GM12892 (cell line): ENCODE measurements around the gene NOS1. TPM values are rescaled to one million over a fixed set of nuclear protein-coding genes. Genes with fewer than 3 reads are reported as not detected.
"Not testable (repeated sequence)": the region's sequence is repeated elsewhere in the genome, so short reads cannot be mapped to it uniquely, and the experiment has no call there.

ENCODE experiments used
- DNase-seq: peaks from one replicate; pipeline ENCODE4 v3.0.0; 2011; ENCODE audit not compliant: insufficient read length
- FAIRE-seq: peaks from 2 replicates; lab custom pipeline; 2011; peaks lifted over from hg19 to GRCh38; lab: Jason Lieb, UNC
- POLR2A ChIP-seq: IDR thresholded peaks from 2 replicates; pipeline ENCODE4 v1.6.1; 2011; ENCODE audit warnings: low read depth, low read length, control low read depth
- POLR2AphosphoS5 ChIP-seq: IDR thresholded peaks from 2 replicates; pipeline ENCODE4 v1.6.1; 2011; ENCODE audit warnings: low read depth, low read length, control low read depth
- TAF1 ChIP-seq: IDR thresholded peaks from 2 replicates; pipeline ENCODE4 v1.6.1; 2011; ENCODE audit warnings: low read depth, mild to moderate bottlenecking, control low read depth, low read length, borderline replicate concordance
- polyA plus RNA-seq: library from polyadenylated mRNA; unstranded; fragments of >200 nt; gene quantifications from one replicate; pipeline ENCODE4 v1.2.1, GENCODE V29; 2012; ENCODE audit warnings: missing spikeins, inconsistent platforms; ENCODE audit not compliant: missing spikeins

The NOS1 gene
- polyA plus RNA-seq = 0.04 TPM

GRCh38 chr12:117361347-117361751, at the start of gene NOS1:
Gene NOS1, minus strand, starts transcription at chr12:117361626. Its CDS starts 30,557 bp downstream, at chr12:117331069.
- FAIRE-seq (no peak), DNase-seq (no peak)

GRCh38 chr12:117409286-117409685, 47.9 kb upstream of the NOS1 start:
- FAIRE-seq (no peak), DNase-seq (no peak)
- TF ChIP-seq POLR2A (no peak), TAF1 (no peak), POLR2AphosphoS5 (no peak)

More at GRCh38 chr12:117361347-117361751, at the start of gene NOS1:
- no peak for TF ChIP-seq POLR2AphosphoS5
- TF ChIP-seq POLR2A = no peak
- no peak for TF ChIP-seq TAF1

- no peak for DNase-seq
- TF ChIP-seq TAF1 (no peak), POLR2AphosphoS5 (no peak), POLR2A (no peak)
- FAIRE-seq = no peak
These were observed 46.9 kb upstream of the NOS1 start for GRCh38 chr12:117408161-117408791.

GRCh38 chr12:117404940-117405339, 43.5 kb upstream of the NOS1 start:
- no peak for FAIRE-seq
- DNase-seq = no peak
- TF ChIP-seq POLR2A = no peak
- no peak for TF ChIP-seq POLR2AphosphoS5
- no peak for TF ChIP-seq TAF1

GRCh38 chr12:117404203-117404853, 42.9 kb upstream of the NOS1 start:
- DNase-seq (no peak), FAIRE-seq (no peak)

GRCh38 chr12:117403586-117404139, 42.2 kb upstream of the NOS1 start:
- FAIRE-seq = no peak
- TF ChIP-seq TAF1 = no peak
- no peak for TF ChIP-seq POLR2AphosphoS5
- TF ChIP-seq POLR2A = no peak
- DNase-seq = no peak

More at GRCh38 chr12:117404203-117404853, 42.9 kb upstream of the NOS1 start:
- TF ChIP-seq TAF1 (no peak), POLR2AphosphoS5 (no peak), POLR2A (no peak)

- no peak for DNase-seq
- TF ChIP-seq TAF1 (no peak), POLR2A (no peak), POLR2AphosphoS5 (no peak)
- no peak for FAIRE-seq
These were observed 40.9 kb upstream of the NOS1 start for GRCh38 chr12:117402363-117402762.

GRCh38 chr12:117400912-117401311, 39.5 kb upstream of the NOS1 start:
- FAIRE-seq (no peak), DNase-seq (no peak)
- TF ChIP-seq TAF1 = no peak
- TF ChIP-seq POLR2AphosphoS5 = no peak
- no peak for TF ChIP-seq POLR2A

- FAIRE-seq = not testable (repeated sequence)
These were observed 37.1 kb upstream of the NOS1 start for GRCh38 chr12:117398482-117398881.

GRCh38 chr12:117395766-117396165, 34.3 kb upstream of the NOS1 start:
- DNase-seq (no peak), FAIRE-seq (no peak)
- no peak for TF ChIP-seq TAF1
- no peak for TF ChIP-seq POLR2A
- no peak for TF ChIP-seq POLR2AphosphoS5

More at GRCh38 chr12:117398482-117398881, 37.1 kb upstream of the NOS1 start:
- DNase-seq = not testable (repeated sequence)

GRCh38 chr12:117394491-117394890, 33.1 kb upstream of the NOS1 start:
- FAIRE-seq (no peak), DNase-seq (no peak)
- TF ChIP-seq POLR2AphosphoS5 (no peak), POLR2A (no peak), TAF1 (no peak)
